ENCODE measurements around the gene TARBP1.
"Not testable (repeated sequence)": the region's sequence is repeated elsewhere in the genome, so short reads cannot be mapped to it uniquely, and the experiment has no call there.

The TARBP1 gene

GRCh38 chr1:234517110-234517802, 38.3 kb upstream of the TARBP1 start:
- FAIRE-seq, result no peak
- no peak for DNase-seq (ENCODE audit: insufficient read length, low spot score)
- no peak for TF ChIP-seq POLR2A (IDR thresholded peaks at IDR 0.05; ENCODE audit: low read depth, low read length)

GRCh38 chr1:234515821-234516241, 36.9 kb upstream of the TARBP1 start:
- no peak for TF ChIP-seq POLR2A (IDR thresholded peaks at IDR 0.05; ENCODE audit: low read depth, low read length)
- no peak for DNase-seq (ENCODE audit: insufficient read length, low spot score)
- FAIRE-seq, result no peak

DNA sequence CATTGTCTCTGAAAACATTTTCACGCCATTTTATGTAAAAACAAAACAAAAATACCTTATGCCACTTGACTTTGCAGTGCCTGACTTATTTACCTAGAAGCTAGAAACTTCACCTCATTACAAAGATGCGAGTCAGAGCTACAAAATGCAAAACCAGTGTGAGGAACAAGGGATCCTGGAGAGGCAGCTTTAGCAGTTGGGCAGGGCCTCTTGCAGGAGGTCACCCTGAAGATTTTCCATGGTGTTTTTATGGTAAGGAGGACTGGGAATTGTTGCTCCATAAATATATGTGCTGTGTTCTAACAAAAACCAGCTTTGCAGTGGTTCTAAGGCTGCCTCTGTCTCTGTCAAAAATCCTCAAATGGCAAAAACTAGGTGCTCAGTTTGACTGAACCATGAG, 36.4 kb upstream of the TARBP1 start:
- FAIRE-seq (no peak), DNase-seq (ENCODE audit: insufficient read length, low spot score) (no peak)
- TF ChIP-seq POLR2A (IDR thresholded peaks at IDR 0.05; ENCODE audit: low read depth, low read length), result no peak

DNA sequence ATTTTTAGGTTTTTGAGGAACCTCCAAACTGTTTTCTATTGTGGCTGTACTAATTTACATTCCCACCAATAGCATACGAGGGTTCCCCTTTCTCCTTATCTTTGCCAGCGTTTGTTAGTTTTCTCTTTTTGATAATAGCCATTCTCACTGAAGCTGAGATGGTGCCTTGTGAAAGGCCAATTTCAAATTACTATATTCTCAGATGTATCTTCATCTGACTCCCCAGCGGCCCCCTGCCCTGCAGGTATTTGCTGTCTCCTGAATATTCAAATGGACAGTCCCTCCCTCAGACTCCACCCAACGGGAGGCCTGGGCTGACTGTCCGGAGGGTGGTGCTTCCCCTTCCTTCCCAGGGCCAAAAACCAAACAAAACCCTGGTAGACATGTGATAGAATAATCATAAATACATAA, 33.5 kb upstream of the TARBP1 start:
- no peak for TF ChIP-seq POLR2A (IDR thresholded peaks at IDR 0.05; ENCODE audit: low read depth, low read length)
- FAIRE-seq (no peak), DNase-seq (ENCODE audit: insufficient read length, low spot score) (no peak)

- FAIRE-seq (no peak), DNase-seq (ENCODE audit: insufficient read length, low spot score) (no peak)
- TF ChIP-seq POLR2A (IDR thresholded peaks at IDR 0.05; ENCODE audit: low read depth, low read length), result no peak
Observed at GRCh38 chr1:234509457-234510328, 30.7 kb upstream of the TARBP1 start.

GRCh38 chr1:234507626-234508387, 28.8 kb upstream of the TARBP1 start:
- FAIRE-seq (no peak), DNase-seq (ENCODE audit: insufficient read length, low spot score) (no peak)
- TF ChIP-seq POLR2A (IDR thresholded peaks at IDR 0.05; ENCODE audit: low read depth, low read length), result no peak

GRCh38 chr1:234507089-234507488, 28.1 kb upstream of the TARBP1 start:
- DNase-seq (ENCODE audit: insufficient read length, low spot score) (no peak), FAIRE-seq (no peak)
- no peak for TF ChIP-seq POLR2A (IDR thresholded peaks at IDR 0.05; ENCODE audit: low read depth, low read length)

- no peak for DNase-seq (ENCODE audit: insufficient read length, low spot score)
- no peak for FAIRE-seq
- TF ChIP-seq POLR2A (IDR thresholded peaks at IDR 0.05; ENCODE audit: low read depth, low read length), result no peak
Observed at GRCh38 chr1:234505769-234506102, 26.8 kb upstream of the TARBP1 start.

- no peak for TF ChIP-seq POLR2A (IDR thresholded peaks at IDR 0.05; ENCODE audit: low read depth, low read length)
- FAIRE-seq (no peak), DNase-seq (ENCODE audit: insufficient read length, low spot score) (no peak)
Observed at GRCh38 chr1:234504969-234505768, 26.2 kb upstream of the TARBP1 start.

DNA sequence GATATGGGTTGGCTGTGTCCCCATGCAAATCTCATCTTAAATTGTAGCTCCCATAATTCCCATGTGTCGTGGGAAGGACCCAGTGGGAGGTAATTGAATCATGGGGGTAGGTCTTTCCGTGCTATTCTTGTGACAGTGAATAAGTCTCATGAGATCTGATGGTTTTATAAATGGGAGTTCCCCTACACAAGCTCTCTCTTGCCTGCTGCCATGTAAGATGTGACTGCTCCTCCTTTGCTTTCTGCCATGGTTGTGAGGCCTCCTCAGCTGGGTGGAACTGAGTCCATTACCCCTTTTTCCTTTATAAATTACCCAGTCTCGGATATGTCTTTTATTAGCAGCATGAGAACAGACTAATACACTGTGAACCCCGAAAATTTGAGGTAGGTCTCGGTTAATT, 25.3 kb upstream of the TARBP1 start:
- not testable (repeated sequence) for DNase-seq (ENCODE audit: insufficient read length, low spot score); FAIRE-seq

- FAIRE-seq, result no peak
- DNase-seq (ENCODE audit: insufficient read length, low spot score), result no peak
- no peak for TF ChIP-seq POLR2A (IDR thresholded peaks at IDR 0.05; ENCODE audit: low read depth, low read length)
Observed at GRCh38 chr1:234503193-234504050, 24.4 kb upstream of the TARBP1 start.

DNA sequence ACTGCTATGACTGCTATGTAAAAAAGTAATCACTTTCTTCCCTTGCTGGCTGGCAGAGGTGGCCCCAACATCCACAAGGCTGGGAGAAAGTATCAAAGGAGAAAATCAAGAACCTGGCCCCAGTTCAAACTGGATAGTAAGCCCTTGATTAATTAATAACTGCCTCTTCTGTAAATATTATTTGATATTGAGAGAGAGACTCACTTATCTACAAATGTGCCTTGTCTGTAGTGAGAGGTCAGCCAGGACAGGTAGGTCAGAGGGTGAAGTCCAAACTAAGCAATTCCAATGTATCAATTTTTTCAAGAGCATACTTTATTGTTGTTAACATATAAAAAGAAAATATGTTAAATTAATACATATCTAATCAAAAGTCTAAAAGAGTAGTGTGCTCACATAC, 23.8 kb upstream of the TARBP1 start:
- no peak for DNase-seq (ENCODE audit: insufficient read length, low spot score)
- FAIRE-seq, result no peak
- TF ChIP-seq POLR2A (IDR thresholded peaks at IDR 0.05; ENCODE audit: low read depth, low read length), result no peak

DNA sequence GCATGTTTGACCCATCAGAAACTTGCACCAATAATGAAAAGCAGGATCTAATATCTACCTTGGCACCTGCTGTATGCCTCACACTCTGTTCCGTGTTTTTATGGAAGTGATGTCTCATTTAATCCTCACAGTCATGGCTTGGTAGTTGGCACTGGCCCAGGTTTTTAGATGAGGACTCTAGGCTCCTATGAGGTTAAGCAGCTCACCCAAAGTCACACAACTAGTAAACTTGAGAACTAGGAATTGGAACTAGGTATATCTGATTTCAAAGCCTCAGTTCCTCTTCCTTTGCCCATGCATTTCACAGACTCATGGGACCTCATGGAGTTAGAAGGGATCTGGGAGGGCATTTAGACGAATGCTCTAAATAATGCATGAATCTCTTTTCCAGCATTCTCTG, 21.3 kb upstream of the TARBP1 start:
- DNase-seq (ENCODE audit: insufficient read length, low spot score), result no peak
- no peak for FAIRE-seq
- TF ChIP-seq POLR2A (IDR thresholded peaks at IDR 0.05; ENCODE audit: low read depth, low read length), result no peak
